Activated CD8-positive, alpha-beta memory T cell treated with anti-CD3 and anti-CD28 coated beads for 4 hours (primary cell): ENCODE data around the gene TSPAN32.
"Not testable (repeated sequence)": the region's sequence is repeated elsewhere in the genome, so short reads cannot be mapped to it uniquely, and the experiment has no call there.

Source experiments
- DNase-seq, 2 donors: peaks; one replicate each; pipeline ENCODE4 v3.0.0-alpha.2; 2020; ENCODE audit warnings: low read depth in 2 of 2

Gene TSPAN32

DNA sequence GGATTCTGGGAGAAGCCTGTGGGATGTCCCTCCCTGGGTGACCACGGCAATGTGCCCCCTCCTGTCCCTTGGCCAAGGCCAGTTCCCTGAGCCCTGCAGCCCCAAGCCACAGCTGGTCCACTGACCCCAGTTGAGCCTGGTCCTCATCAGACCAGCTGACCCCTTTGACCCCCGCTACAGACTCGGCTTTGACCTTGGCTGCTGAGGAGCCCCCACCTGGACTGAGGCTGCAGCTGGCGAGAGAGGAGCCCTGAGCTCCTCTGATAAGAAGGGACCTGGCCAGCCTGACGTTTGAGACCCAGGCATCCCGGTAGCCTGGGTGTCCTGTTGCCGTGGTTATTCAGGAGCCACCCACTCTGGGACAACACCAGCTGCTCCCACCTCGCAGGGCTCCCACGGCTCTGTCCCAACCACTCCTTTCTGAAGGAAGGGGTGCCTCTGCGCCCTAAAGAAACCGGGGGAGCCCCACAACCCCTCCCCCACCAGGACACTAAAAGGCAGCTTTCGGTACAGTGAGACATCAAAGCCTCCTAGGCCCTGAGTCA, 34.4 kb upstream of the TSPAN32 start:
- DNase-seq, result no peak

DNA sequence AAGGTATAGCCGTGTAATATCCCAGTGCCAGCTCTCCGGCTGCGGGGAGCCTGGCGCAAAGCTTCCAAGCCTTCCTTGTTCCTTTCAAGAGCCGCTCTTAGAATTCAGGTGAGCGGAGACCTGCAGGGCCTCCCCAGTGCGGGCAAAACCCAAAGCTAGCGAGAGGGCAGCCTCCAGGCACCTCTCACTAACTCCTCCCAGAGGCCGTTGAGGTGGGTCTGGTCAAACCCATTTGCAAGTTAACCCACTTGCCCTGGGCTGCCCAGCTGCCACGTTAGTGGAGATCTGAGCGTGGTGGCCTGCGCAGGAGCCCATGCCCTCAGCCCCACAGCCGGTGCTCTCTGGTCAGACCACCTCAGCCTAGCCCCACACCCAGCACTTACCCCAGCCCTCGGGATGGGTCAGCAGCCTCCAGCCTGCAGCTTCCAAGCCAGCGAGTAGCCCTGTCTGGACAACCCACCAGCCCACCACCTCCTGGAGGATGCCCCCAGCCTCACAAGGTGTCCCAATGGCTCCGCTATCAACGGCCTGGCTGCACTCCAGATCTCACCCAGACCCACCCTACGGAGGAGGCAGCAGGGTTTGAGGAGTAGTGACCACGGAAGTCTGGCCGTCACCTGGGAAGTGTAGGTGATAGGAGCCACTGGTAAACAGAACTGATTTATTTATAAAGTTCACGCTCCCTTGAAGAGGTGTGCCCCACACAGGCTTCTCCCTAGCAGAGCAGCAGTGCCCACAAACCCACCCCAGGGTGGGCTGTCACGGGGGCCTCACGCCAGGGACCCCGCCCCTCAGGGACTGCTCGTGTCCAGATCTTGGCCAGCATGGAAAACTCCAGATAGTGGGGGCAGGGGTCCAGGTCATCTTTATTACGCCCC, 33.7 kb upstream of the TSPAN32 start:
- DNase-seq, result no peak

DNA sequence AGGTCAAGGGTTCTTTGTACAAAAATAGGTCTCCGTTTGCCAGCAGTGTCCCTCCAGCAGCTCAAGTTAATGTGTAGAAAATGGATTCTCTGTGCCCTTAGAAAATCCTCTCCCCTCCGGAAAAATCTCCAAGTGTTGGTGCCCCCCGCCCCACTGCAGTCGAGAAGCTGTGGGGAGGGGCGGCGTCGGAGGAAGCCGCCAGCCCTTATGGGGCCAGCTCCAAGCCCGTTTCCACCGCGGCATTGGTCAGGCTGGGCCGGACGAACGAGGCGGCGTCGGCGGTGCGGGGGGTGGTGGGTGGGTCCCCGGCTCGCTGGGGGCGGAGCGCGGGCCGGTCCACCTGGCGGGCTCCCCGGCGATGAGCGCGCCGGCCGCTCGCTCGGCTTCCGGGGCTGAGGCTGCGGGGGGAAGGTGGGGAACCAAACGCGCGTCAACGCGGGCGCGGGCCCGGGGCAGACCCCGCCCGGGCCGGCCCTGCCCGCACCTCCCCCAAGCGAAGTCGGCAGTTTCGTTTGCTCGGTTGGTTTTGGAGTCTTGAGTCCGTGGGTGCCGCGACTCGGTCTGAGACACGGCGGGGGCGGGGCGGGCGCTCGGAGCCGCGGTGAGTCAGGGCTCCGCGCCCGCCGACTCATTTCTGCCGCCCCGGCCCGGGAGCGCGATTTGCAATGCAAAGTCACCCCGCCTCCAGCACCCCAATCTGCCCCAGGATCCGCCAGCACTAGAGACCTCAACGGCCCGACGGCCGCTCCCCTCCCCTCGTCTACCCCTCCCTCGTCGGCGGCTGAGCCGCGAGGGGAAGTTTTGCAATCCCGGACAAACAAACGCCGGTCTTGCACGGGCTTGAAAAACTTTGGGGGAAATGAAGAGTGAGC, 32.8 kb upstream of the TSPAN32 start:
- peak; percentile 71 to 80 for DNase-seq

DNA sequence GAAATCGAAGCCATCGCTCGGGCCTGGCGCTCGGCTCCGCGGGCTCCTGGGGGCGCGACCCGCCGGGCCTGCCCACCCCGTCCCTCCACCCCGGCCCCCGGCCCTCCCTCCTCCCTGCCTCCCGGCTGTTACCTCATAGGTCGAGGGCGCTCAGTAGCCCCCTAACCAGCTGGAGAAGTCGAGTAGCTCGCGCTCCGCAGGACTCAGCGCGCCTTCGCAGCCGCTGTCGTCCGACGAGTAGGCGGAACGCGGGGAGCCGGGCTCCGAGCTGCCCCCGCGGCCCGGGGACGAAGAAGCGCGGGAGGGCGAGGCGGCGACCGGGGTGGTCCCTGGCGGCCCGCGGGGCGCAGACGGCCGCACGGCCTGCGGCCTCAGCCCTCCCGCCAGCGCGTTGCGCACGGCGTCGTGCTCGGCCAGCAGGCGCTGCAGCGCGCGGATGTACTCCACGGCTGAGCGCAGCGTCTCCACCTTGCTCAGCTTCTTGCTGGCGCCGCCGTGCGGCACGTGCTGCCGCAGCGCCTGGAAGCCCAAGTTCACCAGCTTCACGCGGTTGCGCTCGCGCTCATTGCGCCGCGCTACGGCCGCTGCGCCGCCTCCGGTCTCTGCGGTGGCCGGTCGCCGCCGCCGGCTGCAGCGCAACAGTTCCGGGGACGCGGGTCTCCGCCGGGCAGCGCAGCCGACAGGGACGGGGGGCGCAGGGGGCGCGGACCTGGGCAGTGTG, 32.1 kb upstream of the TSPAN32 start:
- no peak for DNase-seq

DNA sequence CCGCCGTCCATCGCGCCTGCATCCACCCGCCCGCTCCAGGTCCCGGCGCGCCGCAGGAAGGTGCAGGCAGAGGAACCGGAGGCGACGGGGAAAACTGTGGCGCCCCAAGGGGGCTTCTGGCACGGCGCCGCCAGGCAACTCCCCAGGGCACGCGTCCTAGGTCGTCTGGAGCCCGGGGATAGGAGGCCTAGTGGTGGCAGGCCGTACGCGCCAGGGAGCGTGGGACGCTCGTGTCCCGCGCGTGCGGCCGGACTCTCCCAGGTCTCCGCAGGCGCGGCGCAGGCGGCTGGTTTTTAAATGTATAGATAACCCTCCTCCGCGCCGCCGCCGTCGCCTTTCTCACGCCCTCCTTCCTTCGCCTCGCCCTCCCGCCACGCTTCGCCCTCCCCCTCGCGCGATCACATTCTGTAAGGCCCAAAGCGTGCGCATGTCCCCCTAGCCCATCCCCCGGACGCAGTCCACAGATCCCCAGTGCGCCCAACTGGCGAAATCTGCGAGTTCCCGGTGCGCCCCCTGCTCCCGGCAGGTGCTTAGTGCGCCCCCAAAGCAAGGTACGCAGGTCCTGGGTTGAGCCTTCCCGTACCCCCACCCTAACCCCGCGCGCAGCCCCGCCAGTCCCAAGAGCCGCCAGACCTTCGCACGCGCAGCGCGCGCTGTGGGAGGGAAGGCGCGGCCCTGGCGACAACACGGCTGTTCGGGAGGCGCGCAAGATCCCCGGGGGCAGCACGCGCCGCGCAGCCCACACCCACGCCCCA, 31.3 kb upstream of the TSPAN32 start, which contains the start of gene ASCL2:
TSS of gene ASCL2 (minus strand) at position 267 of the 755 bp plus-strand sequence. CDS start at position 11, 256 bp downstream.
- DNase-seq, result no peak

DNA sequence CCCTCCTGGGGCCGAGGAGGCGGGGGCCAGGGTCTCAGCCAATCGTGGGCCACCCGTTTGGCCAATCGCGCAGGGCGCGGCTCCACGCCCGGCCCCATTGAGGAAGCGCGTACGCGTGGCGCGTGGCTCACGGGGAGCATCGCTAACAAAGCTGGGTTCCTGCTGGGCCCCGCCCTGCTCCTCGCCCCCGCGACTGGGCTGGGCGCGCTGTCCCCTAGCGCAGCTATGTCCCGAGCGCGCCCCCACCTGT, 30.8 kb upstream of the TSPAN32 start:
- peak; percentile 51 for DNase-seq

DNA sequence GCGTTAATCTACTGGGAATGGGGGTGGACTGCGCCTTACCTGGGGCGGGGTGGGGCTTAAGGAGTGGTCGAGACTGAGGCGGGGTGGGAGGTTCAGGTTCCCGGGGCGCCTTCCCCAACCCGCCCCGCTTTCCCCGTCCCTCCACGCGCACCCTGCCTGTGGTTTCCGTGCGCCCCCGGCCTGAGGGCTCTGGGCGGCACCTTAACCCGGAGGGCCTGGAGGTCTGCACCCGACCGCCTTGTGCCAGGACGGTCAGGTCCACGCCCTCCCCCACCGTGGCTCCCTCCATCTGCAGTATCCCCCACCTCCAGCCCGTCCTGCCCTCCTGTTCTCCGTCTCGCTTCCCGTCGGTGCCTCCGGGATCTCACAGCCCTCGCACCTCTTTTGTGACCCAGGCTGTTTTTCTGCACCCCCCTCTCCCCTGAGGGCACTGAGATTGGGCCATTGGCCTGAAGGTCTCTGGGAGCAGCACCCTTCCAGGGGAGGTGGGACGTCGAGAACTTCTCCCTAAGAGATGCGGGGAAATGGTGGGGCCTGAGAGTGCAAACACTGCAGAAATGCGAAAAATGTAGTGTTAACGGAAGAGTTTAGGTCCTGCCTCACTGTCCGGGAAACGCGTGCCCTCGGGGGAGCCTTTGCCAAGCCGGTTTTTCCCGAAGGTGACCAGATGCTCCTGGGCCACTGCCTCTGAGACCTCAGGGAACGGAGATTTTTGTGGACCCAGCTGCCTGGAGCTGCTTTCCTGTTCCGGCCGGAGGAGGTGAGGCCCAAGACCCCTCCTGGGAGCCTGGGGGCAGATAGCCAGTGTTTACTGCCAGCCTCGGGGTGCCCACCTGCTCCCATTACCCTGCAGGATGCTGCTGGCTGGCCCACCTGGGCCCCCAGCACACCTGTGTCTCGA, 30.2 kb upstream of the TSPAN32 start:
- no peak for DNase-seq

DNA sequence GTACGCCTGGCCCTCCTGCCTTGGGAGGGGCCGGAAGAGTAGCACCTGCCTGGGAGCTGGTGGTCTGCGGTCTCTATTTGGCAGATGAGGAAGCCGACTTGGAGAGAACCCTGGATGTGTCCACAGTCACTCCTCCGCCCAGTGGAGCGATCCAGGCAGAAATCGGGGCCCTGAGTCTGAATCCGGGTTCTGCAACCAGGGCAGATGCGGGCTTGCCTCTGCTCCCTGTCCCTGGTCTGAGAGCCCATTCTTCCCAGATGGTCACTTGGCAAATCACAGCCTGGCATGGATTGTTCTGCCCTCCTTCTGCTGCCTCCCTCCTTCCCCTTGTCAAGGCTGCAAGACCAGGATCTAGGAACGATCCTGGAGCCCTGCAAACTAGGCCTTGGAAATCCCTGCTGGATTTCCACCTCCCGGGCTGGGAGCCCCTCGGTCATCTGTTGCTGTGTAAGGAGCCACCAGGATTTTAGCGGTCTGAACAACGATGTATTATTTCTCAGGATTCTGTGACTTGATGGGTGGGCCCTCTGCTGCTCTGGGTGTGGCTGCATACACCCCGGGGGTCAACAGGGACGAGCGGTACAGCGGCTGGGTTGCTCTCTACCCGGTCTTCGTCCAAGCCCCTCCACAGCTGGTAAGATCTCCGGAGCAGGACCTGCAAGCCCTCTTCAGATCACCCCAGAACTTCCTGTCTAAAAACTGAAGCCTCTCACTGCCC, 29.4 kb upstream of the TSPAN32 start:
- no peak for DNase-seq

DNA sequence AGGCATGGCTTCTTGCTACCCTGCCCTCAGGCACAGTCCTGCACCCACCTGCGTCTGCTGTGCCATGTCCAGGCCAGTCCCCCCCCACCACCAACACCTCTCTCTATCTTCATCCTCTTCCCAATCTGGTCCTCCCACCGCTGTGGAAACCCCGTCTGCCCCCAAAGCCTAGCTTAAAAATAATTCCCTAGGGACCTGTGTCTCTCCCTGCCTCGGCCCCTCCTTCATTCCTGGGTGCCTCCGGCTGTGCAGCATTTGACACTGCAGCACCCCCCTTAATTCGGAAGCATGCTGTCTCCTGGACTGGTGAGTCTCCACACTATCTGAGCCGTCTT, 28.9 kb upstream of the TSPAN32 start:
- DNase-seq, result no peak

DNA sequence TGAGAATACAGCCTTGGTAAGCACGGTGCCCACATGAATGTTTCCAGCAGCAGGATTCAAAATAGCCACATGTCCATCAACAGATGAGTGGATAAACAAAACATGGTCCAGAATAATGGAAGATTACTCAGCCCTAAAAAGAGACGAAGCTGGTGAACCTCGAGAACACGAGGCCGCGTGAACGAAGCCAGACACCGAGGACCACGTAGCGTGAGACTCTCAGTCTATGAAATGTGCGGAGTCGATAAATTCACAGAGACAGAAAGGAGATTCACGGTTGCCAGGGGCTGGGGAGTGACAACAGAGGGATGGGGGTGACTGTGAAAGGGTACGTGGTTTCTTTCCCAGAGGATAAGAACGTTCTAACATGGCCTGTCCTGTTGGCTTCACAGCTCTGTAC, 28.5 kb upstream of the TSPAN32 start:
- DNase-seq, result no peak

DNA sequence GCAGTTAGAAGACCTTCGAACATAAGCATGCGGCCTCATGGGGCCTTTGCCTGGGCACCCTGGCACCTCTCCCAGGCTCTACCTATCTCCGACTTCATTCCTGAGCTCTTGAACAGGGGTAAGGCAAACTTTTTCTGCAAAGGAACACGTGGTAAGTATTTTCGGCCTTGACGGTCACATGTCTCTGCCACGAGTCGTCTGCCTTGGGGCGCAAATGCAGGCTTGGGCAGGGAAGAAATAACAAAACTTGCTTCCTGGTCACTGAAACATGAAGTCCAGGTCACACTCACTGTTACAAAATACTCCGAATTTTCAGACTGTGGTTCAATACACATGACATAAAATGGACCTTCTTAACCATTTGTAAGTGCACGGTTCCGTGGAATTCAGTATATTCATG, 28.0 kb upstream of the TSPAN32 start:
- DNase-seq, result no peak

DNA sequence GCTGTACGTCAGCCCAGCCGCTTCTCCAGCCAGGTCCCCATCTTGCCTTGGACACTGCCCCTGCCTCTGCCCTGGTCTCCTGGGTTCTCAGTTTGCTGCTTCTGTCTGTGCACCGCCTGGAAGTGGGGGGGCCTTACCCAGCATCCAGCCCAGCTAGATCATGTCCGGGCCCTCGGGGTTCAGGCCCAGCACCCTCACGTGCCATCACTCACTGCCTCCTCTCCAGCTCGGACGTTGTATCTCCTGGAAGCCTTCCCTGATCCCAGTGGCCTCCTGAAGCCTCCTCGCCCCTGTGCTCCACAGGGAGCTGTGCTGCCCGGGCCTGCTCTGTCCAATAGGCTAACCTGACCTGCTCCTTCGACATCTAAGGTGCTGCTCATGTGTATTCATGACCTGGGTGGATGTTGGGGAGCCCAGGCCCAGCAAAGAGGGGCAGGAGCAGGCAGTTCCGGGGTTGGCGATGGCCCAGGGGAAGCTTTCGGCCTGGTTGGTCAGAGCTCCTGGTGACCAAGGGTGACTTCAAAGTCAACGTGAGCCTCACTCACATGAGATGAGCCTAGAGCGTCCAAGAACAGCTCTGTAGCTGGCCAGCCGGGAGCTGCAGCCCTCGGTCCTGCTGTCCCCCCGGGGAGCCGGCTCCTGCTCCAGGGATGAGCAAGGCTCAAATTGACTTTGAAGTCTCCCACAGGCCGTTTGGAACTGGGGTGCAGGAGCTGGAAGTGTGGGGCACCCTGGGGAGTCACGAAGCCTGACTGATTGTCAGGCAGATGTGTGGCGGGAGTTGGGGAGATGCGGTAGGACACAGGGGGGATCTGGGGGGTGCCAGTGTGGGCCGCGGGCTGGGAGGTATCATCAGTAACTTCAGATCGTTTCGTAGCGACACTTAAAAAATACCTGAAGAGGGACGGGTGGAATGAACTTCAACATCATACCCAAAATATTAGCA, 26.2 kb upstream of the TSPAN32 start:
- DNase-seq, result no peak

DNA sequence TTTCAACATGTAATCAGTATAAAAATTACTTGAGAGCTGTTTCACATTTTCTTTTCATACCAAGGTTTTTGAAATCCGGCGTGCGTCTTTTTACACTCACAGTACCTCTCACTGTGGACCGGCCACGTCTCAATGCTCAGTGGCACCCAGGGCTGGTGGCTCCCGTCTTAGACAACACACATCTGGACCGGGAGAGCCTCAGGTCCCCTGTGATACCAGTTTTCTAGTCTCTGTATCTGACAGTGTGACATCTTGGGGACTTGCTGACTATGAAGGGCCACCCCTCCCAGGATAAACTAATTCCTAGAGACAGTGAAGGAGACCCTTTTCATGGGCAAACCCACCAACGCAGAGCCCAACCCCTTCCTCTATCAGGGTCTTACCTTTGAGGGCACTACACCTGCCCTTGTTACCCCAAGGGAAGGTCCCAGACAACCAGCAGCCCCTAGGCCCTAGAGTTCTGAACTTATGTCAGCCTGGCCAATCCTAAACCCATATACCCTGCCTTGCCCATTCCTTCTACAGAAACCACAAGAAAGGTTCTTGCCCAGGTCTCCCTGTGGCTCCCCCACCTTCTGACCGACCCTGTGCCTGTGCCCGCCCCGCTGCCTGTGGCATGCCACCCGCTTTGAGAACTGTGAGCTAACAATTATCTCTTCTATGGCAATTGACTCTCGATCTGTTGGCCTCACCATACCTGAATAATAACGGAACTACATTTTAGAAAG, 25.4 kb upstream of the TSPAN32 start:
- DNase-seq, result no peak

DNA sequence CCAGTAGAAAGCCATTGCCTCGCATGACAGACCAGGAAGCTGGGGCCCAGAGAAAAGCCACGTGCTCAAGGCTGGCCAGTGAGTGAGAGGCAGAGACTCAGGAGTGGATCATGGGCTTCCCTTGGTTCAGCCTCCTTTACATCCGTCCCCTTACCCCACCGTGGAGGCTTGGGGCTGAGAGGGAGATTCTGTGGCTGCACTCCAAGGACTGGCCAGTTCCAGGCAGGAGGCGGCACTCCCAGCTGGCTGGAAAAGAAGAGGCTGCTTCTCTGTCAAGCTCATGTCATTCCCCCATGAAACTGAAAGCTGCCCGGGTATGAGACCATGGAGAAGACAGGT, 24.8 kb upstream of the TSPAN32 start:
- no peak for DNase-seq

DNA sequence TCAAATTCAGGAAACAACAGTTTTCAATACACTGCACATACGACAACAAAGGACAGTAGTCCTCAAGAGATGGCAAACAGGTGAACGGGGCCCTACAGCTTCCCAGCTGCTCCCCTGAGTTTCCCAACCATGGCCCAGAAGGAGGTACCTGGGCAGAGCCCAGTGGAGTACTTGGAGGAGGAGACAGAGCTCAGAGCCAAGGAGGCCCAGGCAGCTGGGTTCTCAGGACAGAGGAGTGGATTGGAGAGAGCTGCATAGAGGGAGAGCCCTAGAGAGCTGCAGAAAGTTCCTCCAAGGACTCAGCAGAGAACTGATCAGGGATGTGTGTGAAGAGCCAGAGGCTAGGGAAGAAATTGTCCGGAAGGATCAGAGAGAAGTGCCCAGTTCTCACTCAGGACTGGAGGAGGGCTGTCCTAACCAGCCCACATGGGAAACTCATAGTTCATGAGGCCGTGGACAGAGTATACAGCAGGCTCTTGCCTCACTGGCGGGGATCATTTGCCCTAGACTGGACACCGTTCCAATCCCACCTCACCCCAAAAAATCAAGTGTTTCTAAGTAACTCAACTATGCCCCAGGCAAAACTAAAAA, 23.8 kb upstream of the TSPAN32 start:
- DNase-seq, result no peak

DNA sequence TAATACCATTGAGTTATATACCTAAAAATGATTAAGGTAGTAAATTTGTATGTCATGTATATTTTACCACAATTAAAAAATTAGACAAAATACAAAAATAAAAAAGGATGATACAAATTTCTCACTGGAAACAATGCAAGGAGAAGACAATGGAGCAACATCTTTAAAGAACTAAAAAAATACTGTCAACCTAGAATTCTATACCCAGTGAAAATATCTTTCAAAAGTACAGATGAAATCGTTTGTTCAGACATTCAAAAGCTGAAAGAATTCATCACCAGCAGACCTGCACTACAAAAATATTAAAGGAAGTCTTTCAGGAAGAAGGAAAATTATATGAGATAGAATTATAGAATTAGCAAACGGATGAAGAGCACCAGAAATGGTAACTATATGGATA, 21.6 kb upstream of the TSPAN32 start:
- no peak for DNase-seq

DNA sequence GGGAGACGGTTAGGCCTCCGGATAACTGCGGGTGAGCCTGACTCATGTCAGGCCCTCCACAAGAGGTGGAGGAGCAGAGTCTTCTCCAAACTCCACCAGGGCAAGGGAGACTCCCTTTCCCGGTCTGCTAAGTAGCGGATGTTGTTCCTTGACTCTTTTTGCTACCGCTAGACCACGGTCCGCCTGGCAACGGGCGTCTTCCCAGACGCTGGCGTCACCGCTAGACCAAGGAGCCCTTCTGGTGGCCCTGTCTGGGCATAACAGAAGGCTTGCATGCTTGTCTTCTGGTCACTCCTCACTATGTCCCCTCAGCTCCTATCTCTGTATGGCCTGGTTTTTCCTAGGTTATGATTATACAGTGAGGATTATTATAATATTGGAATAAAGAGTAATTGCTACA, 15.5 kb upstream of the TSPAN32 start:
- not testable (repeated sequence) for DNase-seq

DNA sequence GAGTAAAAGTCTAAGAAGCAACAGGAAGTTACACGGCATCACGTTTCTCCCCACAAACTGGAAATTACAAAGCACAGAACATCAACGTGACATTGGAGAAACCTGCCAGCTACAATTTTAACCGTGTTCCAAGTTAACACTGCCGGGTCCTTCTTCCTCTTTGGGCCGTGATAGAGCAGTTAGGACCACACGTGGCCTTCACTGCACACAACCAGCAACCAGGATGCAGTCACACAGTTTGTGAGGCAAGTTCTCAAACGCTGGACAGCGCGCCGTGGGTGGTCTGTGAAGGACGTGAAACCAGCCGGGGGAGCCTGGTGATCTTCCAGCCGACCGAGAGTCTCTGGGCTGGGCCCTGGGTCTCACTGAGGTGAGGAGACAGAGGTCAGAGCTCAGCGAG, 14.7 kb upstream of the TSPAN32 start:
- DNase-seq, result no peak
